LNCAP (cell line): ENCODE data around the gene ITPRID2.

Source experiments
- TF ChIP-seq, protein P1 (sequence below): fragments of 450-650 bp; IDR thresholded peaks from 2 replicates; pipeline ENCODE4 v1.5.1; 2017; ENCODE audit warnings: mild to moderate bottlenecking

Gene ITPRID2

DNA sequence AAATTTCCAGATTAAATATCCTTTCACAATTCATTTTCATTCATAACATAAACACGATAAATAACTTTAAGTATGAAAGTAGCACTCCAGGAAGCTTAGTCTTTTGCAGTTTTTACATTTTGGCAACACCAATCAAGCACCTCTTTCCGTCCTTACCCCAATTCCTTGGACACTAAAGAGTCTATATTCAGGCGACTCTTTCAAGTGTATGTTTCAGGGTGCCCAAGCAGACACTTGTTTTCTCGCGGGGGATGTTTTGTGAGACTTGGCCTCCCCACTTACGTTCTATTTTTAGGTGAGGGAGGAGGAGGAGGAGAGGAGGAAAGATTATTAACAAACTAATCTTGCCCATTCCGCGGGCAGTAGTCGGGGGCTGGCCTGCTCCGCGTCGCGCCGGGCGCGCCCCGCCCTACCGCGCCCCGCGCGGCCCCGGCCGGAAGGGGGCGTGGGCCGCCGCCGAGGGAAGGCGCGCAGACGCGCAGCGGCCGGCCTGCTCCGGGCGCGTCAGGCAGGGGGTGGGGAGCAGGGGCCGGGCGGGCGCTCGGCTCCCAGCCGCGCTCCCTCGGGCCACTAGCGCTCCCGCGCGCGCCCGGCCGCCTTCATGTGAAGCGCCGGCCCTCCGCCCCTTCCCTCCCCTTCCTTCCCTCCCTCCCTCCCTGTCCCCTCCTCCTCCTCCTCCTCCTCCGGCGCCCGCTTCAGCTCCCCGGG, at the start of gene ITPRID2:
Gene ITPRID2 (plus strand): TSS at position 473 of the 708 bp plus-strand sequence. CDS start 337 bp downstream, outside the sequence.
- TF ChIP-seq, protein P1, sequence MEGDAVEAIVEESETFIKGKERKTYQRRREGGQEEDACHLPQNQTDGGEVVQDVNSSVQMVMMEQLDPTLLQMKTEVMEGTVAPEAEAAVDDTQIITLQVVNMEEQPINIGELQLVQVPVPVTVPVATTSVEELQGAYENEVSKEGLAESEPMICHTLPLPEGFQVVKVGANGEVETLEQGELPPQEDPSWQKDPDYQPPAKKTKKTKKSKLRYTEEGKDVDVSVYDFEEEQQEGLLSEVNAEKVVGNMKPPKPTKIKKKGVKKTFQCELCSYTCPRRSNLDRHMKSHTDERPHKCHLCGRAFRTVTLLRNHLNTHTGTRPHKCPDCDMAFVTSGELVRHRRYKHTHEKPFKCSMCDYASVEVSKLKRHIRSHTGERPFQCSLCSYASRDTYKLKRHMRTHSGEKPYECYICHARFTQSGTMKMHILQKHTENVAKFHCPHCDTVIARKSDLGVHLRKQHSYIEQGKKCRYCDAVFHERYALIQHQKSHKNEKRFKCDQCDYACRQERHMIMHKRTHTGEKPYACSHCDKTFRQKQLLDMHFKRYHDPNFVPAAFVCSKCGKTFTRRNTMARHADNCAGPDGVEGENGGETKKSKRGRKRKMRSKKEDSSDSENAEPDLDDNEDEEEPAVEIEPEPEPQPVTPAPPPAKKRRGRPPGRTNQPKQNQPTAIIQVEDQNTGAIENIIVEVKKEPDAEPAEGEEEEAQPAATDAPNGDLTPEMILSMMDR, result no peak; the same call in 1 of the 2 replicates

- TF ChIP-seq, protein P1, result no peak
These were observed 46.8 kb upstream of the ITPRID2 start for GRCh38 chr2:181844551-181845290.

DNA sequence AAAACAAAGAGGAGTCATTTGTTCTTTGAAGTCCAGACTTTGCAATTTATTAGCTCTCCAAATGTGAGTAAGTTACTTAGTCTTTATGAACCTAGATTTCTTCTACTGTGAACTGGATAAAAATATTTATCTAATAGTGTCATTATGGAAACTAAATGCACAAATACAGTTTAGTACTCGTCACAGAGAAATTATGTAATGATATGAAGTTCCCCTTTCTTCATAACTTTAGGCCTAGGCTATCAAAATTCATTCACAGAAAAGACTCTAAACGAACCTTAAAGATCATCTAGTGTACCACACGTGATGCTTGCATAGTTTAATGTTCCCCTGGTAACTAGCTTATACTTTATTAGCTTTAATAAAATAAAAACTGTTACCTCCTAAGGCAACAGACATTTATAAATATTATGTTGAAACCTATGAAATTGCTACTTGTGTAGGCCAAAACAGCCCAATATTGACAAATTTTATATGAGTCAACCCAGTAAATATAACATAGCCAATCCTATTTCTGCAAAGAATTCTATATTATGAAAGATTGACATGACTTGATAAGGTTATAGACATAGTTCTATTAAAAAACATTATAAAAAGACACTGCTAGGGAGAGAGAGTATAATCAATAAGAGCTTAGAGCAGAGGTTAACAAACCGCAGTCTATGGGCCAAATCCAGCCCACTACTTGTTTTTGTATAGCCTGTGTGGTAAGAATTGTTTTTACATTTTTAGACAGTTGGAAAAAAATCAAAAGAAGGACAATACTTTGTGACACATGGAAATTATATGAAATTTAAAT, 44.9 kb upstream of the ITPRID2 start:
- TF ChIP-seq, protein P1, result no peak

DNA sequence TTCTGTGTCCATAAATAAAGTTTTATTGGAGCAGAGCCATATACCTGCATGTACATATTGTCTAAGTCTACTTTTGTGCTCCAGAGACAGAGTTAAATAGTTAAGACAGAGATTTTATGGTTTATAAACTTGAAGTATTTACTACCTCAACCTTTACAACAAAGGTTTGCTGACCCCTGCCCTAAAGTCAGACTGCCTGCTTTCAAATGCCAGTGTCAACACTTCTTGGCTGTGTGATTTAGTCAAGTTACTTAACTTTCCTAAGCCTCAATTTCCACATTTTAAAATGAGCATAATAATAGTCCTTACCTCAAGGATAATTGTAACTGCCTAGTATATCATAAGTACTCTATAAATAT, 44.4 kb upstream of the ITPRID2 start:
- TF ChIP-seq, protein P1, result no peak

DNA sequence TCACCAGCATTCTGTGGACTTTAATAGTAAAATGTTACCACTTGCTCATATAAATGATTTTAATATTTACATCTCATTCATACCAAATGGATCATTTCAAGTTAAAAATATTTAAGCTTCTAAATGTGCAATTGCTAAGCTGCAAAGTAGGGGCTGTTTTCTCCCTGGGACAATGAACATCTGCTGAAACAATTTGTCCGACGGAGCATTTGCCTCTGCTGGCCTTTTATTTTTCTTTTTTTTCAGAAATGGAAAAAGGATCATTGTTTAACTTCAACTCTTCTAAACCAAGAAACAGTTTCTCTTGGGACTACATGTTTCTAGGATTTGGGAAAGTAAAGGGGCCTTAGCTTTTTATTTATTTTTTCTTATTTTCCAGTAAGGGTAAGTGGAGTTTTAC, 43.8 kb upstream of the ITPRID2 start:
- TF ChIP-seq, protein P1, result no peak

- TF ChIP-seq, protein P1, result no peak
These were observed 43.2 kb upstream of the ITPRID2 start for GRCh38 chr2:181848261-181848886.

- TF ChIP-seq, protein P1, result no peak
These were observed 41.9 kb upstream of the ITPRID2 start for GRCh38 chr2:181849601-181850000.
